ENCODE results near the gene FSIP2.

FSIP2 gene

GRCh38 chr2:185802926-185803325 is 64.3 kb downstream of the FSIP2 start:
- ChIA-PET CTCF (no interaction called here), POLR2A (no interaction called here)
- Histone ChIP-seq H3K9me3 (ENCODE audit: control insufficient read depth, insufficient read depth, low read depth, low read length) (no peaks in the 10 kb centered on the region), H3K4me1 (ENCODE audit: control insufficient read depth, insufficient read depth, low read length) (no peaks in the 10 kb centered on the region), H3K4me3 (ENCODE audit: low read depth, low read length) (no peak overlapping the region), H3K27ac (ENCODE audit: extremely low read depth, low read depth, low read length) (no peak overlapping the region), H3K36me3 (ENCODE audit: control insufficient read depth in 2 of 2, insufficient read depth in 1 of 2, low read length in 2 of 2) (no peaks in the 10 kb centered on the region)
- TF ChIP-seq ZNF707 (tag by site-specific recombination; IDR thresholded peaks at IDR 0.05), result no peak
- TF ChIP-seq ATF2 (tag by site-specific recombination; IDR thresholded peaks at IDR 0.05; ENCODE audit: low read depth), result no peak
- TF ChIP-seq ZBTB10 (tag by site-specific recombination; IDR thresholded peaks at IDR 0.05), result no peak
- no peak for TF ChIP-seq ZNF23 (tag by site-specific recombination; IDR thresholded peaks at IDR 0.05; ENCODE audit: borderline replicate concordance)
- TF ChIP-seq ZNF701 (tag by site-specific recombination; IDR thresholded peaks at IDR 0.05), result no peak
- TF ChIP-seq ZNF513 (tag by site-specific recombination; IDR thresholded peaks at IDR 0.05), result no peak
- TF ChIP-seq ZNF624 (tag by site-specific recombination; IDR thresholded peaks at IDR 0.05), result no peak
- no peak for TF ChIP-seq ZNF26 (tag by site-specific recombination; IDR thresholded peaks at IDR 0.05)
- TF ChIP-seq SP2 (tag by site-specific recombination; IDR thresholded peaks at IDR 0.05), result no peak
- TF ChIP-seq MZF1 (tag by site-specific recombination; IDR thresholded peaks at IDR 0.05; ENCODE audit: borderline replicate concordance), result no peak

GRCh38 chr2:185806783-185807182 is 68.2 kb downstream of the FSIP2 start:
- TF ChIP-seq ZBTB21 (tag by site-specific recombination; IDR thresholded peaks at IDR 0.05), result no peak
- TF ChIP-seq ZFP41 (tag by site-specific recombination; IDR thresholded peaks at IDR 0.05; ENCODE audit: borderline replicate concordance), result no peak
- TF ChIP-seq ZFHX2 (tag by site-specific recombination; conservative IDR thresholded peaks at IDR 0.05), result no peak
- POLR2A ChIA-PET, result no interaction called here
- no peaks in the 10 kb centered on the region for H3K36me3 ChIP-seq (ENCODE audit: control insufficient read depth in 2 of 2, insufficient read depth in 1 of 2, low read length in 2 of 2)
- H3K9me3 ChIP-seq (ENCODE audit: control insufficient read depth, insufficient read depth, low read depth, low read length), result no peaks in the 10 kb centered on the region
- no peak overlapping the region for H3K4me3 ChIP-seq (ENCODE audit: low read depth, low read length)
- H3K27ac ChIP-seq (ENCODE audit: extremely low read depth, low read depth, low read length), result no peak overlapping the region
- no peaks in the 10 kb centered on the region for H3K4me1 ChIP-seq (ENCODE audit: control insufficient read depth, insufficient read depth, low read length)
- CTCF ChIA-PET, result no interaction called here

GRCh38 chr2:185807351-185807750 is 68.7 kb downstream of the FSIP2 start:
- no peaks in the 10 kb centered on the region for H3K36me3 ChIP-seq (ENCODE audit: control insufficient read depth in 2 of 2, insufficient read depth in 1 of 2, low read length in 2 of 2)
- ChIA-PET CTCF (no interaction called here), POLR2A (no interaction called here)
- H3K27ac ChIP-seq (ENCODE audit: extremely low read depth, low read depth, low read length), result no peak overlapping the region
- no peaks in the 10 kb centered on the region for H3K9me3 ChIP-seq (ENCODE audit: control insufficient read depth, insufficient read depth, low read depth, low read length)
- H3K4me1 ChIP-seq (ENCODE audit: control insufficient read depth, insufficient read depth, low read length), result no peaks in the 10 kb centered on the region
- no peak overlapping the region for H3K4me3 ChIP-seq (ENCODE audit: low read depth, low read length)
- TF ChIP-seq GFI1B (tag by site-specific recombination; IDR thresholded peaks at IDR 0.05) (no peak), ZNF692 (tag by site-specific recombination; IDR thresholded peaks at IDR 0.05) (no peak), ZNF558 (tag by site-specific recombination; IDR thresholded peaks at IDR 0.05) (no peak), ZNF529 (tag by site-specific recombination; IDR thresholded peaks at IDR 0.05; ENCODE audit: insufficient replicate concordance) (no peak), WT1 (tag by site-specific recombination; IDR thresholded peaks at IDR 0.05) (no peak), GLIS1 (tag by site-specific recombination; IDR thresholded peaks at IDR 0.05) (no peak), ZNF26 (tag by site-specific recombination; IDR thresholded peaks at IDR 0.05) (no peak), ZNF140 (tag by site-specific recombination; IDR thresholded peaks at IDR 0.05) (no peak), ZNF629 (tag by site-specific recombination; IDR thresholded peaks at IDR 0.05) (no peak), ZNF221 (tag by site-specific recombination; IDR thresholded peaks at IDR 0.05; ENCODE audit: borderline replicate concordance) (no peak), ZNF174 (tag by site-specific recombination; IDR thresholded peaks at IDR 0.05) (no peak)

Data from HEK293 (cell line).